Measurements from ENCODE around the gene SPIN1. TPM values are rescaled to one million over a fixed set of nuclear protein-coding genes. Genes with fewer than 3 reads are reported as not detected.

Gene SPIN1
- total RNA-seq, 1 donor = 33.1 TPM

DNA sequence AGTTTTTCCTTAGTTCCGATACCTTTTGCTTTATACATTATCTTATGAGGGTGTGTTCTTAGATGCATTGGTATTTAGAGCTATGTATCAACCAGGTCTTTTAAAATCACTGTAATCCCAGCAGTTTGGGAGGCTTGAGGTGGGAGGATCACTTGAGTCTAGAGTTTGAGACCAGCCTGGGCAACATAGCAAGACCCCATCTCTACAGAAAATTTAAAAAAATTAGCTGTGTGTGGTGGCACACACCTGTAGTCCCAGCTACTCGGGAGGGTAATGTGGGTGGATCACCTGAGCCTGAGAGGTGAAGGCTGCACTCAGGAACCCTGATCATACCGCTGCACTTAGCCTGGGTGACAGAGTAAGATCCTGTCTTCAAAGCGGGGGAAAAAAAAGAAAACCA, 15.1 kb downstream of the SPIN1 start:
- no peaks in the 10 kb centered on the region for H3K27me3 ChIP-seq (ENCODE audit: insufficient read depth, low read length)
- H3K9me3 ChIP-seq (ENCODE audit: low read depth, low read length) = no peaks in the 10 kb centered on the region
- H3K4me1 ChIP-seq (ENCODE audit: insufficient read depth, low read length) = no peaks in the 10 kb centered on the region
- H3K4me3 ChIP-seq (ENCODE audit: low read length) = no peak overlapping the region

DNA sequence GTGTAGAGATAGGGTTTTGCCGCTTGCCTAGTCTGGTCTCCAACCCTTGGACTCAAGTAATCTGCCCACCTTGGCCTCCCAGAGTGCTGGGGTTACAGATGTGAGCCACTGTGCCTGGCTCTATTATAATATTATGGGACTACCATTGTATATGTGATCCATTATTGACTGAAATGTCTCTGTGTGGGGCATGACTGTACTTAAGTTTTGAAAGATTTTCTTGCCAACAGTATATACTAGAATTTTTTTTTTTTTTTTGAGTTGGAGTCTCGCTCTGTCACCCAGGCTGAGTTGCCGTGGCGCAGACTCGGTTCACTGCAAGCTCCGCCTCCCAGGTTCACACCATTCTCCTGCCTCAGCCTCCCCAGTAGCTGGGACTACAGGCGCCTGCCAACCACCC, 17.8 kb downstream of the SPIN1 start:
- Histone ChIP-seq H3K4me3 (ENCODE audit: low read length) (no peak overlapping the region), H3K27me3 (ENCODE audit: insufficient read depth, low read length) (no peaks in the 10 kb centered on the region), H3K4me1 (ENCODE audit: insufficient read depth, low read length) (no peaks in the 10 kb centered on the region), H3K9me3 (ENCODE audit: low read depth, low read length) (no peaks in the 10 kb centered on the region)

DNA sequence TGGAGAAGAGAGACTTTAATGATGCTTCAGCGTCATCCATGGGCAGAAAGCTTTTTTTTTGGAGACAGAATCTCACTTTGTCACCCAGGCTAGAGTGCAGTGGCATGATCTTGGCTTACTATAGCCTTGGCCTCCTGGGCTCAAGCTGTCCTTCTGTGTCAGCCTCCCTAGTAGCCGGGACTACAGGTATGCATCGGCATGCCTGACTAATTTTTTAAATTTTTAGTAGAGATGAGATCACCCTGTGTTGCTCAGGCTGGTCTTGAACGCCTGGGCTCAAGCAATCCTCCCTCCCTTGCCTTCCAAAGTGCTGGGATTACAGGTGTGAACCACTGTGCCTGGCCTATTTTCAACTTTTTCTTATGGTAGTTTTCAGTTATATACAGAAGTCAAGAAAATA, 23.2 kb downstream of the SPIN1 start:
- H3K4me1 ChIP-seq (ENCODE audit: insufficient read depth, low read length) = no peaks in the 10 kb centered on the region
- peaks cover 15% of the 10 kb centered on the region for H3K9me3 ChIP-seq (ENCODE audit: low read depth, low read length)
- no peak overlapping the region for H3K4me3 ChIP-seq (ENCODE audit: low read length)
- no peaks in the 10 kb centered on the region for H3K27me3 ChIP-seq (ENCODE audit: insufficient read depth, low read length)

DNA sequence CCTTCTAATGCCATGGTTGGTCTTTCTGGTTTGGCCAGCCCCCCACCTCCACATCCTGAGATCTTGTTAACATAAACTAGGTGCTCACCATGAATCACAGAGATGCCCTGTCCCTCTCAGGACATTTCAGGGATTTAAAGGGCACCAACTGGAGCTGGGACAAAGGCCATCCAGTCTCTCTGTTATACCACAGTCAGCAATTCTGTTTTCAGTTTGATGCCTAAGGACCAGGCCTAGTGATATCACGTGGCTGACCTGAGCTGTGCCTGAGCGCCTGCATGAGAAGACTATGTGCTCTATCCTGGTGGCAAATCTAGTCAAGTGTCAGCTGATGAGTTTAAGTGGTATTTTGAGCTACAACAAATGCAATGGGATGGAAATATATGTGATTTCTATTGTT, 26.1 kb downstream of the SPIN1 start:
- no peaks in the 10 kb centered on the region for H3K4me1 ChIP-seq (ENCODE audit: insufficient read depth, low read length)
- H3K9me3 ChIP-seq (ENCODE audit: low read depth, low read length) = peaks cover 31% of the 10 kb centered on the region
- no peak overlapping the region for H3K4me3 ChIP-seq (ENCODE audit: low read length)
- no peaks in the 10 kb centered on the region for H3K27me3 ChIP-seq (ENCODE audit: insufficient read depth, low read length)

DNA sequence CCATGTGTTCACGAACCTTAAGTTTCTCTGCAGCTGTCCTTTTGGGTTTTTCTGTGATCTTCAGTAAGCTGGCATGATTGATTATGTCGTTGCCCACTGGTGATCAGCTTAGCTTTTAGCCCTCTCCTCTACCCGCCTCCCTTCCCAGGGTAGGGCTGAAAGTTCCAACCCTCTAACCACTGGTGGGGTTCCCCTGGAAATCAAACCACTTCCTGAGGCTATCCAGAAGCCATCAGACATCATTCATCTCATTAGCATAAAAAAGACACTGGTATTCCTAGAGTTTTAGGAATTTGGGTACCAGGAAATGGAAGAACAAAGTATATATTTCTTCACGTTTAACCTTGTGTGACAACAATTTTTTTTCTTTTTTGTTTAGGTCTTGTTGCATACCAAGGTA, 29.8 kb downstream of the SPIN1 start:
- Histone ChIP-seq H3K4me3 (ENCODE audit: low read length) (no peak overlapping the region), H3K9me3 (ENCODE audit: low read depth, low read length) (peaks cover 40% of the 10 kb centered on the region), H3K4me1 (ENCODE audit: insufficient read depth, low read length) (no peaks in the 10 kb centered on the region), H3K27me3 (ENCODE audit: insufficient read depth, low read length) (no peaks in the 10 kb centered on the region)

DNA sequence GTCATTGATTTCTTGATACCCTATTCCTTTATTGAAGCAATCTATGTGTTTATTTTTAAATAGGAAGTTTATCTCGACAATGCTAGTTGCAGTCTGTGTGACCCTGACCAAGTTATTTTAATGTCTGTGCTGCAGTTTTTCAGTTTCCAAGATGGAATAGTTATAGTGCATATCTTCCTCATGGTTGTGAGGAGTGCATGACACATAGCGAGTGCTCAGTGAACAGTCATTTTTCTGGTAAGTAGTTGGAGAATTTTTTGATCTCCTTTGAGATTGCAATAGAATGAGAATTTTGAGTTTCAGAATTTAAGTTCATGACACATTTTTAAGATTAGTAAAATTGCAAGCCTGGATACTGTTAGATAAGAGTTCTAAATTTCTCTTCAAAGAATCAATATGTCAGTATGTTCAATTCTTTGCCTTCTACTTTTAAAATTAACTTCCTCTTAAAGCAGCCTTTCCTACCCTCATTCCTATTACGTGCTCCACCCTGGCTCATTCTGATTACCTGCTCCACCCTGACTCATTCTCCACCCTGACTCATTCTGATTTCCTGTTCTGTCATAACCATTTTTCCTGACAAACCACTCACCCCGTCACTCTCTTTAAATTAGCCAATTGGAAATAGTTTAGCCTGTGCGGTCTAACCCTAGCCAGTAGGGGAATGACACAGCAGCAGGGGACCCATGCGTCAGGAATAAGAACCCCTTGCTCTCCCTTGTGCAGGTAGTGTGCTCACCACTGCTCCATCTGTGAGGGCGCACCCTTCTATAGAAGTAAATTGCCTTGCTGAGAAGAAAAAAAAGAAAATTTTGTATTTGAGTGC, 30.7 kb downstream of the SPIN1 start:
- Histone ChIP-seq H3K4me3 (ENCODE audit: low read length) (no peak overlapping the region), H3K9me3 (ENCODE audit: low read depth, low read length) (peaks cover 32% of the 10 kb centered on the region), H3K27me3 (ENCODE audit: insufficient read depth, low read length) (no peaks in the 10 kb centered on the region), H3K4me1 (ENCODE audit: insufficient read depth, low read length) (no peaks in the 10 kb centered on the region)

DNA sequence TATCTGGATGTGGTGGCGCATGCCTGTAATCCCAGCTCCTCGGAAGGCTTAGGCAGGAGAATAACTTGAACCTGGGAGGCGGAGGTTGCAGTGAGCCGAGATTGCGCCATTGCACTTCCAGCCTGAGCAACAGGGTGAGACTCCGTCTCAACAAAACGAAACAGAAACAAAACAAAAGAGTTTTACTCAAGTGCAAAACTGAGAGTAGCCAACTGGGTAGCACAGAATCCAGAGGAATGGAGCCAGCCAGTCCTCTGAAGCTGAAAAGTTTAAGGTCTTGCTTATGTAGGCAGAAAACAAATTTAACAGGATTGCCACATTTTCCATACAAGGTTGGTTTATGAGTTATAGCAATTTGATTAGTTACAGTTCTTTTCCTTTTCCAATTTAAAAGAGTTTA, 32.0 kb downstream of the SPIN1 start:
- no peak overlapping the region for H3K4me3 ChIP-seq (ENCODE audit: low read length)
- H3K4me1 ChIP-seq (ENCODE audit: insufficient read depth, low read length) = no peaks in the 10 kb centered on the region
- H3K9me3 ChIP-seq (ENCODE audit: low read depth, low read length) = peaks cover 25% of the 10 kb centered on the region
- H3K27me3 ChIP-seq (ENCODE audit: insufficient read depth, low read length) = no peaks in the 10 kb centered on the region

DNA sequence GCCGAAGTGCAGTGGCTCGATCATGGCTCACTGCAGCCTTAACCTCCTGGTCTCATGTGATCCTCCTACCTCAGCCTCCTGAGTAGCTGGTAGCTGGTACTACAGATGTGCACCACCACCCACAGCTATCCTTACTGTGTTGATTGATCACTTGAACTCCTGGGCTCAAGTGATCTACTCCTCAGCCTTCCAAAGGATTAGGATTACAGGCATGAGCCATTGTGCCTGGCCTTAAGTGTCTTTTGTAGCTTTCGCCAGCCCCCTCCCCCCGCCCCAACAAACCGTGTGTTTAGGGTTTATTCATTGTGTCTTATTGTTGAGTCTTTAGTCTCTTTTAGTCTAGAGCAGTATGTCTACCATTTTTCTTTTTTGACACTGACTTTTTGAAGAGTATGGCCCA, 33.1 kb downstream of the SPIN1 start:
- H3K9me3 ChIP-seq (ENCODE audit: low read depth, low read length) = peaks cover 25% of the 10 kb centered on the region
- no peaks in the 10 kb centered on the region for H3K27me3 ChIP-seq (ENCODE audit: insufficient read depth, low read length)
- peaks cover 5% of the 10 kb centered on the region for H3K4me1 ChIP-seq (ENCODE audit: insufficient read depth, low read length)
- H3K4me3 ChIP-seq (ENCODE audit: low read length) = no peak overlapping the region

DNA sequence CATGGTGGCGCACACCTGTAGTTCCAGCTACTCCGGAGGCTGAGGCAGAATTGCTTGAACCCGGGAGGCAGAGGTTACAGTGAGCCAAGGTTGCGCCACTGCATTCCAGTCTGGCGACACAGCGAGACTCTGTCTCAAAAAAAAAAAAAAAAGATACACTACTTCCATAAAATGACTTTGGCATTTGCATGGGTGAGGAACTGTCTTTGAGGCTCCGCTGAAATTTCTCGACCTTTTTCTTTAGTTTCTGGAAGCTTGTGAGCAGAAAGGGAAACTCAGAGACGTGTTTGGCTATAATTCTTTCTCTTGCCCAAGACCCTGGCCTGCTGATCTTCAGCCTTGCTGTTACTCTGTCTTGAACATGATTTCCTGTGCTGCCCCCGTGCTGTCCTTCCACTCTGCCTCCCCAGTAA, 37.3 kb downstream of the SPIN1 start:
- no peaks in the 10 kb centered on the region for H3K27me3 ChIP-seq (ENCODE audit: insufficient read depth, low read length)
- no peak overlapping the region for H3K4me3 ChIP-seq (ENCODE audit: low read length)

DNA sequence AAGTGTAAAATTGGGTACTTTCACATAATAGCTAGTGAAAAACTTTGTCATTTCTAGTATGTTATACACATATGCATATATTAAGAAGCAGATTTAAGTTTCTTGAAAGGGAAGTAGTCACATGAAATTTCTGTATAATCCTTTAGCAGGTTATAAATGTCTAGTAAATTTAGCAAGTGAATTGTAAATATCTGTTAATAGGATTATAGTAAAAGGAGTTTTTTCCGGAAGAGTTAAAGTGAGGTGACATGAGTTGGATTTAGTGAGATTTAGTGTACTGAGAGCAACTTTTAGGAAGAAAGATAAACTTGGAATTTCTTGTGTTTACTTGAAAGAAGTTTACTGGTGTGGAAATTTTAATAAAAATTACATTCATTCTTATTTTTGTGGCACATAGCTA, 38.4 kb downstream of the SPIN1 start:
- peaks cover 5% of the 10 kb centered on the region for H3K4me1 ChIP-seq (ENCODE audit: insufficient read depth, low read length)
- no peaks in the 10 kb centered on the region for H3K27me3 ChIP-seq (ENCODE audit: insufficient read depth, low read length)
- no peak overlapping the region for H3K4me3 ChIP-seq (ENCODE audit: low read length)
- no peaks in the 10 kb centered on the region for H3K9me3 ChIP-seq (ENCODE audit: low read depth, low read length)

More for the DNA sequence above, 37.3 kb downstream of the SPIN1 start:
- Histone ChIP-seq H3K4me1 (ENCODE audit: insufficient read depth, low read length) (peaks cover 5% of the 10 kb centered on the region), H3K9me3 (ENCODE audit: low read depth, low read length) (no peaks in the 10 kb centered on the region)

DNA sequence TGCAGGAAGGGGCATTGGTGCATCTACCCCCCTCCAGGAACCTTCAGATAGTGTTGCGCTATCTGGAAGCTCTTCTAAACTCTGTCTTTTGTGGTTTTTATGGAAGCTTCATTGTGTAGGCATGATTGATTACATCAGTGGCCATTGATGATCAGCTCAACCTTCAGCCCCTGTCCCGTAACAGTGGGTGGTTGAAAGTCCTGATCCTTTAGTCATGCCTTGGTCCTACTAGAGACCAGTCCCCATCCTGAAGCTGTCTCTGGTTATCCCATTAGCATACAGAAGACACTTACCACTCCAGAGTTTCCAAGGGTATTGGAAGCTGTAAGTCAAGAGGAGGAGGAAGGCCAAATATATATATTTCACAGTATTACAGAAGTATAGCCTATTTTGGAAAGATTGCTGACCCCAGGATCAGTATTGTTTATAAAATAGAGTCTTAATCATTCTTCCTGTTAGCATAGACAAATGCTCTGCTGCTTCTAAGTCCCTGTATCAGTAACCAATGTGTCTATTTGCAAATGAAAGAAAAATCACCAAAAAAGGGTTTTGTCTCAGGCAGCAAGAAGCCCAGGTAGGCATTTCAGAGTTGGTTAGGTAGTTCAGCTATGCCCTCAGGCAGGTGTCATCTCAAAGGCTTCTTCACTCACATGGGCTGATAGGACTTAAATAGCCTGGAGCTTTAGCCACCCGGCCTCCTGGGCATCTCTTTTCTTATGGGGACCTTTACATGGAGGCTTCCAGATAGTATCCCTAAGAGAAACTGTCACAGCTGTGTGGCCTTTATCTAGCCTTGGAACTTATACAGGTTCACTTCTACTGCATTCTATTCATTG, 41.6 kb downstream of the SPIN1 start:
- Histone ChIP-seq H3K4me3 (ENCODE audit: low read length) (no peak overlapping the region), H3K27me3 (ENCODE audit: insufficient read depth, low read length) (no peaks in the 10 kb centered on the region)

DNA sequence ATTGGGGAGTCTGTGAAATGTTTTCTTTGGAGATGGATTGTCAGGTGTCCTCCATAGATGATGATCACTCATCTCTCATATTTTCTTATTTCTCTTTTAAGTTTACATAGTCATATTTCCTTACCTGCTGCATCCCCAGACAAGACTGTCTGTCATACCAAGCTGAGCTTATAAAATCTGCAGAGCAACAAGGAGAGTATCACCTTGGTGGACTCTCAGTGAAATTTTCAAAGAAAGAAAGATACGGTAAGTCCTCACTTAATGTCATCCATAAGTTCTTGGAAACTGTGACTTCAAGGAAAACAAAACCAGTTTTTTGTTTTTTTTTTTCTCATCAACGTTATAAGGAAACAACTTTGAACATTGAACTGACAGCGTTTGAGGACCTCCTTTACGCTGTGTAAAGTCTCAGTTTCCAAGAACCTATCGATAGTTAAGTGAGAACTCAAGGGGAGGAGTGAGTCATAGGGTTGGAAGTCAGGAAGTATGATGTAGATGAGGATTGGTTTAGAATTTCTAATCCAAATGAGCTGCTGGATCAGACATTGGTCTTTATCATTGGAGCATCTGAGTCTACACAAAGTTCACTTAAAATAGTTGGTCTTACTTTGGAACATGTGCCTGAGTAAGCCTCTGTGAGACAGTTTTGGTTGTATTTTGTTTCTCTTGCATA, 45.5 kb downstream of the SPIN1 start:
- H3K4me3 ChIP-seq (ENCODE audit: low read length) = no peak overlapping the region
- no peaks in the 10 kb centered on the region for H3K4me1 ChIP-seq (ENCODE audit: insufficient read depth, low read length)
- H3K9me3 ChIP-seq (ENCODE audit: low read depth, low read length) = no peaks in the 10 kb centered on the region
- H3K27me3 ChIP-seq (ENCODE audit: insufficient read depth, low read length) = no peaks in the 10 kb centered on the region

More for the DNA sequence above, 41.6 kb downstream of the SPIN1 start:
- H3K4me1 ChIP-seq (ENCODE audit: insufficient read depth, low read length) = peaks cover 5% of the 10 kb centered on the region
- H3K9me3 ChIP-seq (ENCODE audit: low read depth, low read length) = no peaks in the 10 kb centered on the region

DNA sequence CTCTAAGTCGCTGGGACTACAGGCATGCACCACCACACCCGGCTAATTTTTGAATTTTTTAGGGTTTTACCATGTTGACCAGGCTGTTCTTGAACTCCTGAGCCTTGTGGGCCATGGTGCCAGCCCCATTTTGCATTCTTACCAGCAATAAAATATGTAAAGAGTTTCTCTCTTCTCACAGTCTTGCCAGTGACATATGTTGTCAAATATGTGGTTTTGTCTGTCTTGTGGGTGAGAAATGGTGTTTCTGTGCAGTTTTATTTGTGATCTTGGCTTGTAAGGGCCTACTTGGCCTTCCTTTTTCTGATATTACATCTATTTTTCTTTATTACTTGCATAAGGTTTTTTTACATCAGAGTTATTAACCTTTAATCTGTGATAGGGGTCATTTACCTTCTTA, 47.1 kb downstream of the SPIN1 start:
- no peaks in the 10 kb centered on the region for H3K27me3 ChIP-seq (ENCODE audit: insufficient read depth, low read length)
- H3K4me3 ChIP-seq (ENCODE audit: low read length) = no peak overlapping the region
- no peaks in the 10 kb centered on the region for H3K4me1 ChIP-seq (ENCODE audit: insufficient read depth, low read length)
- H3K9me3 ChIP-seq (ENCODE audit: low read depth, low read length) = no peaks in the 10 kb centered on the region

DNA sequence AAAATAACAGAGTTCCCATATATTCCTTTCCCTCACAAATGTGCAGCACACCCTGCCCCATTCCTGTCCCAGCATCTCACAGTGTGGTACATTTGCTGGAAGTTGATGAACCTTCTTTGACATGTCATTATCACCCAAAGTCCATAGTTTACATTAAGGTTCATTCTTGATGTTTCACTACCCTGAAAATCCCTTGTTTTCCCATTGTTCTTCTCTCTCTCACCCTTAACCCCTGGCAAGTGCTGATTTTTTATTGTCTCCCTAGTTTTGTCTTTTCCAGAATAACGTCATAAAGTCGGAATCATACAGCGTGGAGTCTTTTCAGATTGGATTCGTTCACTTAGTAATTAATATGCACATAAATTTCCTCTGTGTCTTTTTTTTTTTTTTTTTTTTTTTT, 48.1 kb downstream of the SPIN1 start:
- no peaks in the 10 kb centered on the region for H3K27me3 ChIP-seq (ENCODE audit: insufficient read depth, low read length)
- no peak overlapping the region for H3K4me3 ChIP-seq (ENCODE audit: low read length)
- H3K4me1 ChIP-seq (ENCODE audit: insufficient read depth, low read length) = no peaks in the 10 kb centered on the region
- no peaks in the 10 kb centered on the region for H3K9me3 ChIP-seq (ENCODE audit: low read depth, low read length)

Data from mononuclear cell (primary cell).